ENCODE data around the gene PHACTR1.

- TF ChIP-seq CBX2 (IDR thresholded peaks at IDR 0.05; ENCODE audit: insufficient read depth, low read length, poor library complexity, severe bottlenecking) (no peak), ZNF174 (CRISPR knock-in tag; IDR thresholded peaks at IDR 0.05) (no peak), TBP (optimal IDR thresholded peaks at IDR 0.05; ENCODE audit: low read depth, low read length) (no peak), HEY1 (CRISPR knock-in tag; IDR thresholded peaks at IDR 0.05; ENCODE audit: borderline replicate concordance) (no peak), RAD21 (CRISPR knock-in tag; conservative IDR thresholded peaks at IDR 0.05 in 1 of 2, IDR thresholded peaks at IDR 0.05 in 1 of 2) (no peak), ZNF830 (CRISPR knock-in tag; IDR thresholded peaks at IDR 0.05) (no peak)
Measured at GRCh38 chr6:12806796-12807195, 90.2 kb downstream of the PHACTR1 start.
